NK-92 (cell line): ENCODE results near the gene SPRED2.

ENCODE experiments used
- DNase-seq: peaks from one replicate; lab custom pipeline; 2025; ENCODE audit not compliant: unreplicated experiment; lab: John Stamatoyannopoulos, UW

Gene SPRED2

DNA sequence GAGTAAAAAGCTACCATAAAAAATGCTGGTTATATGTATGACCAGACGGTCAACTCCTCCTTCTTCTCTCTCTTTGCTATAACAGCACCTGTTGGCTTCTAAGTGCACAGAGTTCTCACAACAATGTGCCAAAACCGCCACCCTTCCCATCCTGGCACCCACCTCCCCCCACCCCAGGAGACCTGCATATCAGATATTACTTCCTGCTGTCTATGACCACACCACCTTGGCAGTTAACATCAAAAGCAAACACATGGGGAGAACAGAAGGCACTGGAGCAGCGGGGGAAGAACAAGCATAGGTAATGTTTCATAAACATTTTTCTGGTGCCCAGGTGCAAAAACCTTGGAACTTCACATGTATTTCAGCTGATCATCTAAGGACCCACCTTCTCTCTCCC is 15.5 kb downstream of the SPRED2 start:
- no peak for DNase-seq

DNA sequence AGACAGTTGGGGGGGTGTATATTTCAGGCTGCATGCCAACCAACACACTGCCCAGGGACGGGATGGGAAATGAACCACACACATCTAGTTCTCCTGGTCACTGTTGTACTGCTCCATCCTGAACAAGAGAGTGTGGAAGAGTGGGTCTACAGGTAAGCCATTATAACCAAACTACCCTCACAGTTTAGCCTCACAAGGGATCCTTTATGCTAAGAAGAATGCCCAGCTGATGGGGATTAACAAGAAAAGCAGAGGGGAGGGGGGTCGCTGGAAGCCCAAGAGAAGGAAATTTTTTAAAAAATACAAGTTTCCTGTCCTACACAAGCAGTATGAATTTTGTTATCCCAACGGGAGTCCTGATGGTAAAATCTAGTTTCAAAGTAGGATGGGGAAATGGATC is 16.1 kb downstream of the SPRED2 start:
- no peak for DNase-seq

DNA sequence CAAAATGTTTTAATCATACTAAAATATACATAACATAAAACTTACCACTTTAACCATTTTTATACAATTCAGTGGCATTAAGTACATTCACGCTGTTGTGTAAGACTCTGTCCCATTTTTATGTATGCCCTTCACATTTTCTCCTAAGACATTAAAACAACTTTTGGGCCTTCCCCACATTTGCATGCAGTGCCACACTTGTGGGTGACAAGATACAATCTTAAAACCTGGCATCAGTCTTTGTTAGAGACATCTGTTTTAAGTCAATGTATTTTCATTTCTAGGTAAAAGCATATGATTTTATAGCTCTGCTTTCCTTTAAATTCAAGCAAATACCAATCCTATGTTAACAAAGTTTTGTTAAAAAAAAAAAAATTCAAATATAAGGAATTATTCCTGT is 17.3 kb downstream of the SPRED2 start:
- no peak for DNase-seq

DNA sequence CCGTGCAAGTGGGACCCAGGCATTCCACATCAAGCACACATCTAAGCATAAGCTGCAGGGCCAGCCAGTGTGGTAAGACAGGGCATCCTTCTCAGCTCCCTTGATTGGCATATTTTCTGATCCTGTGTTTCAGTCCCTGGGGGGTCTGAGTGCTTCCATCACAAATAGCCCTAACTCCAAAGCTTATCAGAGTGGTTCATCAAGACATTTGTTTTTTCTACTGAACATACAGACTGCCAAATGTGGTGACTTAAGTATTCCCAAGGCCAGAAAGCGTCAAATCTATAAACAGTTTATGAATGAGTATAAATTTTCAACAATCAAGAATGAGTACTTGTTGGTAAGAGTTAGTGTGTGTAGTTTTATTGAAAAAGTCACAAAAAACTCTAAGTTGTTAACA is 18.8 kb downstream of the SPRED2 start:
- DNase-seq: no peak

DNA sequence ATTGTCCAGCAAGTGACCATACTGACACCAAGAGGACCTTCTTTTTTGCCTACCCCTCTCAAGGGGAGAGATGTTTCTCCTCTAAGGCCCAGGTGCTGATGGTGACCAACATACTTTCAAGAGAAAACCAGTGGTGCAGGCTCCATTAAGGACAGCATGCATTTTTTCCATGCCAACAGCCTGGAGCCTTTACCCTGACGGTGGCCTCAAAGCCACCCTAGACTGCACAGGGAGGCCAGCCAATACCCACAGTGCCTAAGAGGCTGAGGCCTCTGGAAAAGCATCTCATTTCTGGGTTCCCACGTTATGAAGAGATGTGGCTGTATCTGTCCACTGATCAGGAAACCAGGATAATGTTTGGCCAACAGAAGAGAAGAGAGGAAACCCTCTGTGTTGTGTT is 19.3 kb downstream of the SPRED2 start:
- DNase-seq: no peak

DNA sequence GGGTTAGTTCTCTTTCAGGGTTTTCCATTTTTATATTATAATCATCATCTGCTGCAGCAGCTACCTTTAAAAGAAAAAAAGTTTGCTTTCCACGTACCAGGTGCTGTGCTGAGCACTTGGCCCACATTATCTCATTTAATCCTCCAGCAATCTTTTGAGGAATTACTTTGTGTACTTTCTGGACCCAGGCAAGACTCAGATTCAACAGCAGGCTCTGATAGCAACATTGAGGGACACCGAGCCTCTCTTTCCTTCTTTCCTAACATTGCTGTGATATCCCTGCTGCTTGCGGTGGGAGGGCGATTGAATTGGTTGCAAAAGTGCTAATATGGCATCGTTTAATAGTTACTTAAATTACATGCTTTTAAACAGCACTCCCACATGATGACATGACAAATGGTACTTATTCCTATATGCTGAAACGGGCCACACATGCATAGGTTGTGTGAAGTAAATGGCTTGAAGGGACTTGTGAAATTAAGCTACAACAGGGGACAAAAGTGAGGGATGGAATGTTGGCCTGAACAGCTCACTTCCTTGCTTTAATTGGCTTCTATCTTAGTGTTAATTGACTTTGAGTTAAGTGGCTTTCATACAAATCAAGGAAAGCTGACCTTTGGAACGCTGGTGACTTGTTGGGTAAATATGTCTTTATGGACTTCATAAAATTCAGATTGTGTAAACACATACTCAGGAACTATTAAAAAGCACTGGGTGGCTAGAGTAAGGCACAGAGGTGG is 21.2 kb downstream of the SPRED2 start:
- DNase-seq: no peak

DNA sequence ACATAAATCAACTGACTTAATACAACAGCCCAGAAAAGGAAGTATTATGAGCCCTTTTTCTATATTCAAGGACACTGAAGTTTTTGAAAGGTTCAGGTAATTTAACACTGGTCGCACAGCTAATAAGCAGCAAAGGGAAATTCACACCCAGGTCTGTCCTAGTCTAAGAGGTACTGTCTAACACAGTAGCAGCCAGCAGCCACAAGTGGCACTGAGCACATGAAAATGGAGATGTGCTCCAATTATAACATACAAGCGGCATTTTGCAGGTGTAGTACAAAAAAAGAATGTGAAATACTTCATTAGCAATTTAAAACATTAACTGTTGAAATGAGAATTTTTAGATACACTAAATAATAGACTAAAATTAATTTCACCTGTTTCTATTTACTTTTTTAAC is 23.4 kb downstream of the SPRED2 start:
- DNase-seq: no peak

DNA sequence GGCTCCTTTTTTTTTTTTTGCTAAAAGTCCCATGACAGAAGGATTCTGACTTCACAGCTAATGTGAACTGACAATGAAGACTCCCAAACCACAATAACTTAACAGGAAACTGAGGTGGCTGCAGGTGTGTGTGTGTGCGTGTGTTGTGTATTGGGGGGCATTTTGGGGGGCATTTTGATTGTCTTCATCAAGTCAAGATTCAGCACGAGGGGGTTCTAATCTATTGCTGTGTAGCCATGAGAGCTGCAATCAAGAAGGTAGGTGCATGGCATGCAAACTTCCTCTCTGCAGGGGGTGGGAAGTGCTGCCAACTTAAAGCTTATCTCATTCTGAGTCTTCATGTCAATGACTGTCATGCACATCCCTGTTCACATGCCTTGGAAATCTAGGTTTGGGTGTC is 25.2 kb downstream of the SPRED2 start:
- DNase-seq: no peak

DNA sequence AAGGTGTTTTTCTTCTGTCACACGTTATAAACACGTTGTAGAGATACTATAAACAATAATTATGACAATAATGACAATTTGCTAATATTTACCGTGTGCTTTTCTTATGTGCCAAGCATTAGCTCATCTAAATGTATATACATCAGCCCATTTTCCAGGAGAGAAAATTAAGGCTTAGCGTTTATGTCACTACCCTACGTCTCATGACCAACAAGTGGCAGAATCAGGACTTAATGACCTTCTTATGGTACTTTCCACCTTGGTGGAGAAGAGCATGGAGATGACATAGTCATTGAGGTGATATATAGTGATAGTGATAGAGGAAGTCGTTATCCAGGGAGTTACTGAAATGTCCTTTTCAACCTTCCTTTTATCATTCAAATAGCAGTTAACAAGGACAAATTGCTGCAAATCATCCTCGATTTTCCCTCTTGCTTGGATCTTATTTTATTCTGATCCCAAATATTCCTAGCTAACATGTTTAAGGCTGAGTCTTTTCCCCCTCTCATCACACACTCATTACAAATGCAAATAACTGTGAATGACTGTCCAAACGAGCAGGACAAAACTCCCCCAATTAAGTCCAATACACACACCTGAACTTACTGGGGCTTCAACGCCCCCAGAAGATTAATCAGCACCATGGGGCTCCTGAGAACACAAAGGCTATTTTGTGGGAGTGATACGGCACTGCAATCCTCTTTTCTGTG is 27.3 kb downstream of the SPRED2 start:
- DNase-seq: no peak

DNA sequence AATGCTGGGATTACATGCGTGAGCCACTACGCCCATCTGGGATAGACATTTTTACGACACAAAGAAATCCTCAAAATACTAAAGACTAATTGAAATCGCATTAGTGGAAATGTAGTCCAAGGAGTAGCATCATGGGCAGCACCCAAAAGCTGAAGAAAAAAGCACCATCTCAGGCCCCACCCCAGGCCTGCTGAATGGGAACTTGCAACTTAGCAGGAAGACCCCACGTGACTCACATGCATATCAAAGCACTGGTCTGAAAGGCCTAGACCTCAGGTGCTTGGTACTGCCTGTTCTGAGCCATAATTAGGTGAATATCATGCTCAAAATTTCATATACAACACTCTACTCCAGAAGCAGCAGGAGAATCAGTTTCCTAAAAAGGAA is 28.9 kb downstream of the SPRED2 start:
- no peak for DNase-seq

DNA sequence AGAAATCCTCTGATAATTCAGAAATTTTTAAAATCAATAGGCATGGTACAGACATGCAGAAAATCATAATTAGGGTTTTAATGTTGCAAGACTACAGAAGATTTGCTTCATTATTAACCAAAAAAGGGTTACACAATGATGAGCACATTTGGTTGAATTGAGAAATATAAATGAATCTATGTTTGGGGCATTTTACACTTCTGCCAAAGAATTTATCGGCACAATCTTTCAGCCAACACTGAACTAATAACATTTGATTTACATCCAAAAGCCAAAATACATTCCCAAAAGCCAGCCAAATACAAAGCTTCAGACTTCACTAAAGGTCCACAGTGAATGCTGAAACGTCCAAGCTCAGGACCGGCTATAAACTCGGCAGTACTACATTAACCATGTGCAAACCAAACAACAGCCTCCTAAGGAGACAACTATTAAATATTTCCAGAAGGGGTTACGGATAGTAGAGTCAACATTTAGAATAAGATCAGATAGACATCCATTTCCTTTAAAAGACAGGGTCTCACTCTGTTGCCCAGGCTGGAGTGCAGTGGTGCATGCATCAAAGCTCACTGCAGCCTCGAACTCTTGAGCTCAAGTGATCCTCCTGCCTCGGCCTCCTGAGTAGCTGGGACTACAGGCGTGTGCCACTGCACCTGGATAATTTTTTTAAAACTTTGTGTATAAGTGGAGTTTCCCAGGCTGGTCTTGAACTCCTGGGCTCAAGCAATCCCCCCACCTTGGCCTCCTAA is 29.4 kb downstream of the SPRED2 start:
- no peak for DNase-seq

DNA sequence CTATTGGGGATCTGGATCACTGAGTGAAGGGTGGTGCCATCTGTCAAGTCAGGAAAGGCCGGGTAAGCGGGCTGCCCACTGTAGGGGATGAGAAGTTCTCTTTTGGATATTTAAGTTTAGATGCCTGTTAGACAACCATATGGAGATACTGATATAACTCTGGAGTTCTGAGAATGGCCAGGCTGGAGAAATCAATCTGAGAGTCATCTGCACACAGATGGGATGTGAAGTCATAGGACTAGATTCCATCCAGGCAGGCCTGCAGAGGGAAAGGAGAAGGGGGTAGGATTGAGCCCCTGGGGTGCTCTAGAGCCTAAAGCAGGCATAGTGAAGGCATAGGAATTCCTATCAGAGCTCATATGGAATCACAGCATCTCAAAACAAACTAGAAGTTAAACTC is 30.1 kb downstream of the SPRED2 start:
- DNase-seq: no peak

DNA sequence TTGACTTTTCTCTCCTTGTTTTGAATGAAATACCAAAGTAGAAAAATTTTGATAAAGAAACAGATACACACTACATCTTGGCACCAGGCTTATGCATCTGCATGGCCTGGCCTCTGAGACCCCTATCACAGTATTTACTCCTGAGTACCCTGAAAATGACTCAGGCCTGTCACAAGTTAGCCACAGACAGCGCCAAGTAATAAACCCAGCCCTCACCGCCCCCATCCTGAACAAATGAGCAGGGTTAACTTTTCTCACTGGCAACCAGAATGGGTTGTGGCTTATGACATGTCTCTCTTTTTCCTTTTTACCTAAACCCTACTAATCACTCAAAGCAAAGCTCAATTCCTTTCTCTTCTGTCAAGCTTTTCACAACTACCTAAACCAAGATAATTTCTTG is 35.3 kb downstream of the SPRED2 start:
- DNase-seq: no peak

DNA sequence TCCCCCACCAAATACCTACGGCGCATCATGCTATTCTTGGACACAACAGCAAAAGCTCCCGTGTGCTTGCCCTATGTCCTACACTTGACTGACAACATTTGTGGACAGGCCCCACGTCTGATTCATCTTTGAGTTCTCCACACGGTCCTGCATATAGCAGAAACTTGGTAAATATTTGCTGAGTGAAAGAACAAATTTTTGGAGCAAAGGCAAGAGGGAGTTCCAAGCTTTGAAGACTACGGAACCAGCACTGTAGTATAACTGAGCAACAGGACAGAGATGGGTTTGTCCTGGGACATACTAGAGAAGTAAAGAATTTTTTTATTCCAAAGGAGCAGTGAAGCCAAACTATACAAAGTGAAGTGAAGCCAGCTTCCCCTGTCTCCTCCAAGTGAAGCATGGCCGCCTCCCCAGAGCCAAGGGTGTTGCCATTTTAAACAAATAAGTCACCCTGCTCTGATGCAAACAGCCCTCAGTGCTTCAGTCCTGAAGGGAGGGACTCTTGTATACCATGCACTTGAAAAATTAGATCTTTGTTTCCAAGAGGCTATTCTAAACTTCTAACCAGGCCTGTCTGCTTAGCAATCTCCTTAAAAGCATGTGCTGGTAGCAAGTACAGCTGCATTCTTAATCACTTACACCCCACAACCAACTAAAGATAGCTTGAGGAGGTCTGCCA is 35.9 kb downstream of the SPRED2 start:
- no peak for DNase-seq

DNA sequence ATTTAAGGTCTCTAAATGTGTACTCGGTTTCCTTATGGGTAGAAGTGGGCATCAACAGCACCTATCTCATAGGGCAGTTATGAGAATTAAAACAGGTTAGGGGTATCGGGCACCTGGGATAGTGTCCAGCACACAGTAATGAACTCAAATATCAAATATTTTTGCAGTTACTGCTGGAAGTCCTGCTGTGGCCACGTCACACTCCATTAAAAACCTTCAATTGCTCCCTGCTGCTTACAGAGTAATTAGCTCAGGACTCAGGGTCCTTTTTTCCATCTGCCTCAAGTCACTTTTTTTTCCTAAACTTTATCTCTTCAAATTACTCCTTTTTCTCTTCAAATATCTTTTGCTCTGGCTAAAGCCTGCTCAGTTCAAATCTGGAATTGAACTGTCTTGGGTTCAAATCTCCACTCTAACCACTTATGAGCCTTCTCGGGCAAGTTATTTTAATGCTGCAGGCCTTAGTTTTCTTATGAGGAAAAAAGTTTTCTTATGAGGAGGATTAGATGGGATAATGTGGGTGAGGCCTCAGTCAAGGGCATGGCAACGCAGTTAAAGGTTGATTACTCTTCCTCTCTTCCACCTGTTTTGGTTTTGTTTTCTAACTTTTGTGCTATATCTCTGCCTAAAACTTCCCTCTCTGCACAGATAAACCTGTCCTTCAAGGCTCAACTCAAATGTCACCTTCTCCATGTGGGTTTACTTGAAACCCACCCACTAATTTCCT is 36.6 kb downstream of the SPRED2 start:
- DNase-seq: no peak

DNA sequence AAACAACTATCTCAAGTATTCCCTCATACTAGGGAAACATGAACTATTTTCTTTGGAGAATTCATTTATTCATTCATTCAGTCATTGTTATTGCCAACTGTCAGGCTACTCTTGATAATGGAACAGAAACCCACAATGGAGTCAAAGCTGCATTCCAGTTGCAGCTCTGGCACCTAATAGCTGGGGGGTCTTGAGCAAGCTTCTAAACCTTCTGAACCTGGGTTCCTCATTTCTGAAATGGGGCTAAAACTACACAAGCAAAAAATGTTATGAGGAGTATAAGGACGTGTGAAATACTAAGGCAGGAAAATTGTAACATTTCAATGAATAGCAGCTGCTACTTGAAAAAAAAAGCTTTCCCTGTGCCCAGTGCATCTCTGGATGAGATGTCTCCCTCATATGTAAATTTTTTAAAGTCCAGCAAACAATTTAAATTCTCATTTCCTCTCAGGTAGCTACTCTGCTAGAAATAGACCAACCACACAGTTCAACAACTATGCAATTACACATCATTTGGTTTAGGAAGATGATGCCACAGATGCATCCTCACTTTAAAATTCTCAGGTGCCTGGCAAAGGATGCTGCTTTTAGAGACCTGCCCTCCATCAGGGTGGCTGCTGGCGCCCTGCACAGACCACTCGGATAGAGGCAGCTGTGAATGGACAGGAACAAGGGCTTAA is 38.5 kb downstream of the SPRED2 start:
- no peak for DNase-seq

DNA sequence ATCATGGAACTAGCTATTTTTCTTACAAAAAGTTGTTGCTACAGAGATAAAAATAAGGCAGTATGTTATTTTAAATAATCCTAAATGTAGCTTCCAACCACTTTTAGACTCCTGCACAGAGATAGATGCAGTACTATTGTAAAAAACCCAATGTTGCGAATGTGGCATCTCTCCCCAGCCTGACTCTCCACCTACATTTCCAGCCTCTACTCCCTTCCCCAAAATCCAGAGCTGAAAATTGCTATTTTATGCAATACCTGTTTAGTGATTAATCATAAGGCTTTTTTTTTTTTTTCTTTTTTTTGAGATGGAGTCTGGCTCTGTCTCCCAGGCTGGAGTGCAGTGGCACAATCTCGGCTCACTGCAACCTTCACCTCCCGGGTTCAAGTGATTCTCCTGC is 39.4 kb downstream of the SPRED2 start:
- DNase-seq: no peak

DNA sequence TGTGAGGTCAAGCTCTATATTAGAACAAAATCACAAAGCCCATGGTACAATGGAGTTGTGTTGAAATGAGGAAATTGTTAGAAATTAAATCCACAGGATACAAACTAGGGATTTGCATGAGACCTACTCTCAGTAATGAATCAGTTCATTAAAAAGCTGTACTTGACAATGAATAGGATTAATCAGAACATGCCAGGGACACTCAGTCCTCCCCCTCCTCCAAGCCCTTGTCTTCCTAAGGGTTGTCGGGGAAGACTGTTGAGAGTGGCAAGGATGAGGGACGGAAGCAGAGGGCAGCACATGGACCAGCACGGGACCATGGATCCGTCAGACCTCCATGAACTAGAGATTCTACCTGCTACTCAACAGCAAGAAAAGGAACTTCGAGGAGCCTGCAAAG is 39.8 kb downstream of the SPRED2 start:
- DNase-seq: no peak

DNA sequence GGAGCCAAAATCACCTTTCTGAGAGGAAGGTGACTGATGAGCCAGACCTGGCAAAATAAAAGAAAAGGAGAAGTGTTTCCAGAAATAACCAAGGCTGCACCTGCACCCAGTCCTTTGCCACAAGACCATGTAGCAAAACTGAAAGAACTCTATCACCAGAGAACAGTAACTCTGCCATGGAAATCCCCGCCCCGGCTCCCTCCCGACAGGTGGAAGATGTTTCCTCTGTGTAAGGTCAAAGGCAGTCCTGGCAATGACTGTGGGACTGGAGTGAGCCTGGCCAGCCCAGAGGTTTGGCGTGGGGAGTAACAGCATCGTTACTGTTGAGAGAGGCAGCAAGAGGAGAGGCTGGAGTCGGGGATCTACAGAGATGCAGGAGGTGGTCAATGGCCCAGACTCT is 42.3 kb downstream of the SPRED2 start:
- DNase-seq: no peak

DNA sequence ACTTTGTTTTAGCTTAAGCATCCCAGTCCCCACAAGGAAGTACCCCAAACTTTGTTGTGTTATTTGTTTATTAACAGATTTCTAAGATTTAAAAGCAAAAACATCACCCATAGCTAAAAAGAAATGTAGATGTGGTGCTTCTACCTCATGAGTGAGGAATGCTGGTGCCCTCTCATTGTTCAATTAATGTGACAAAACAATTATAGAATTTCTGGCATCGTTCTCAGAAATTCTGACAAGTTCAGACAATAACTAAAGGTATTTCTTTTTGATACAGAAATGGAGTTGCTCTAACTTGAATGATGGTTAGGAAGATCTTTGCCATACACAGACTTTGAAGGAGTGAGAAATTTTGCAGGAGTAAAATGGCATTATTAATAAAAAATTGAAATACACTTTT is 42.9 kb downstream of the SPRED2 start:
- no peak for DNase-seq
